HT-29 (cell line): Measurements from ENCODE around the gene PINLYP. TPM values are rescaled to one million over a fixed set of nuclear protein-coding genes. Genes with fewer than 3 reads are reported as not detected.
A peak's percentile ranks its signal among the peaks of the same experiment; 100 is the strongest.

ENCODE experiments used
- DNase-seq: peaks from one replicate; pipeline ENCODE4 v3.0.0-alpha.2; 2015; ENCODE audit warnings: low spot score
- total RNA-seq: library from RNA; depleted of rRNA; stranded (reverse); fragments of >200 nt; shearing (Covaris generic); gene quantifications from 2 replicates; pipeline ENCODE4 v1.2.3, GENCODE V29; 2014

PINLYP gene
- total RNA-seq, 1 experiment from 2014 or later = not detected

DNA sequence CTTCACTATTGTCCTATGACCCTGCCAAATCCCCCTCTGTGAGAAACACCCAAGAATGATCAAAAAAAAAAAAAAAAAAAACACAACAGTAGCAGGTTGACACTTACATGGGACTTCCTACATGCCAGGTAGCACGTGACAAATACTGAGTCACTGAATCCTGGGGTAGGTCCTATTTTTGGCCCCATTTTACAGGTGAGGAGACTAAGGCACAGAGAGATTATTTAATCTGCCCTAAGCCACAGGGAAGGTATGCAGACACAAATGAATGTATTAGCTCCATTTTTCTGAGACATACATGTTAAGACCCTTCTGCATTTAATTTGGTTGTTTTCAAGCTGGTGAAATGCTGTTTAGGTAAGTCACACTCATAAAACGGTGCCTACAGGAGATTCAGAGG, 26.9 kb upstream of the PINLYP start:
- DNase-seq = no peak

DNA sequence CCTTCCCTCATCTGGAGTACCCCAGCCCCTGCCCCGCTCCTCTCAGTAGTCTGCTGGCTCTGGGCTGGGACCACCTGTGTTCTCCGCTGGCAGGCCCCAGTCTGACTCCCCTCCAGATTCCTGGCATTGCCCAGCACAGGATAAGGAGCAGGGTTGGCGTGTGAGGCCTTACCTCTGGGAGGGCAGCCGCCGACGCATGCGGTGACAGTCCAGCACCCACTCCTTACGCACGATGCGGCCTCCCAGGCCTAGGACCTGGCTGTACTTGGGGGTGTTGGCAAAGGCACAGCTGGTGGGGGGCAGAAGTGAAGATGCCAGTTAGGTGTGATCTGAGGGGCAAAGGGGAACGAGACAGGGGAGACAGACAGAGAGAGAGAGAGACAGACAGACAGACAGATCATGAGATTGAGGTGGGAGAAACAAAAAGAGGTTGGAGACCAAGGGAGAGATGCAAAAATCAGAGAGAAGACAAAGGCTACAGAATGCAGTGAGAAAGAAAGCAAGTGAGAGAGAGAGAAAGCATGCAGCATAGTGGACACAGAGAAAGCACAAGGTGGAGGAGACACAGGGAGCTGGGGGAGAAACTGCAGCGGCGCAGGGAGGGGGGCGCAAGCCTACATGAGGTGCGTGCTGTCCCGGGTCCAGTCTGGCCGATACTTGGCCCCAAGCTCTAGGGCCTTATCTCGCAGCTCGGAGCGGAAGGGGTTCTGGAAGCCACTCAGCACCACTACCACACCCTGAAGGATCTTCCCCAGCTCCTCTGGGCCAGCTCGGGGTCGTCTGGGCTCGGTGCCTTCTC, 24.0 kb upstream of the PINLYP start:
- no peak for DNase-seq

DNA sequence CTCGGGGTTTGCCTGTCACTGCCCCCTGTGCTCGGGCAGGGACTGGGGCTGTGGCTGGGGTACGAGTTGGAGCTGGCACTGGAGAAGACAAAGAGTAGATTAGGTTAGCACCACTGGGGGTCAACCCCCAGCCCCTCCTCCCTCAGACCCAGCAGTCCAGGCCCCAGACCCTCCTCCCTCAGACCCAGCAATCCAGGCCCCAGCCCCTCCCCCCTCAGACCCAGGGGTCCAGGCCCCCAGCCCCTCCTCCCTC, 23.5 kb upstream of the PINLYP start:
- DNase-seq = no peak

DNA sequence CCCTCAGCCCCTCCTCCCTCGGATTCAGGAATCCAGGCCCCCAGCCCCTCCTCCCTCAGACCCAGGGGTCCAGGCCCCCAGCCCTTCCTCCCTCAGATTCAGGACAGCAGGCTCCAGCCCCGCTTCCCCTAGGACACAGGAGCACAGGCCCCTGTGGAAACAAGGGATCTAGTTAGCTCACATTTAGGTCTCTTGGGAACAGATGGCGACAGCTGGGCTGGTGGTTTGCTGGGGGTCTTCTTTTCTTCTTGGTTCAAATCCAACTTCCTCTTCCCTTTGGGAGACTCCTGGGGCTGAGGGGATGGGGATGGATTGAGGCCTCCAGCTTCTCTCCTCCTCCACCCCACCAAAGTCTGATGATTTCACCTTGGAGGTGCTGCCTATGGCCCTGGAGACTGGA, 23.0 kb upstream of the PINLYP start:
- no peak for DNase-seq

DNA sequence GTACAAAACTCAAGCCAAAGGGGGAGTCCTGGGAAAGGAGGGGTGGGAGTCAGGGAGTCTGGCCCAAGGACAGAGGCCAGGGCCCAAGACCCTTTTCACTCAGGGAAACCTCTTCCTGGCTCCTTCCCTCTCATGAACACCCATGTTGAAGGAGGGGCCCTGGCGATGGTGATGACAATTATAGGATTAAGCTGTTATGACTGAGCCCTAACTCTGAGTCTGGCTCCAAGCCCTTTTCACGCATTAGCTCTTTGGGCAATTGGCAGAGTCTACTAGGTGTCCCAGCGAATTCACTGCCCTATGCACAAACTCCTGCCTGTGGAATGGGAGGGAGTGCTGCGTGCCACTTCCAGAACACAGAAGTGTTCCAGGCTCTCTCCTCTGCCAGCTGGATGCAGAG, 21.9 kb upstream of the PINLYP start:
- no peak for DNase-seq

DNA sequence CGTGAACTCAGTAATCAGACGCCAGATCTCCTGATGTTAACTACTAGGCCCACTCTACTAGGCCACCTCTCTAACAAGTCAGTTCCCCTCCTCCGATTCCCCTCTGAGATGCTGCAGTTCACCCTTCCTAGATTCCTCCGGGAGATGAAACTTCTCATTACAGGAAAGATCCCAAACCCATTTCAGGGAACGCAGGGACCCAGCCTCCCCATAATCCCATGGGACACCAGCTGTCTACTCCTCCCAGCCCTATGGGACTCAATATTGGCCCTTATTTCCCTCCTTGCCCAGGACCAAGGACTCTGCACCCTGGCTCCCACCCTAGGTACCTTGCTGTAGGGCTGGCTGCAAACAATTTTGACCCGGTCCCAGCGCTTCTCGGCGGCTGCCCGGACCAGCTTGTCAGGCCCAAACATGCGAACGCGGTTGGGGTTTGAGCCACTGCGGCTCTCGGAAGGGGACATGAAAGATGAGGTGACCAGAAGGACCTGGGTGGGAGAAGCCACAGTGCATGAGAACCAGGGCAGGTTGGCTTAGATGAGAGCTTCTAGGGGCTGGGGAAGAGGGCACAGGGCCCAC, 21.2 kb upstream of the PINLYP start:
- no peak for DNase-seq

DNA sequence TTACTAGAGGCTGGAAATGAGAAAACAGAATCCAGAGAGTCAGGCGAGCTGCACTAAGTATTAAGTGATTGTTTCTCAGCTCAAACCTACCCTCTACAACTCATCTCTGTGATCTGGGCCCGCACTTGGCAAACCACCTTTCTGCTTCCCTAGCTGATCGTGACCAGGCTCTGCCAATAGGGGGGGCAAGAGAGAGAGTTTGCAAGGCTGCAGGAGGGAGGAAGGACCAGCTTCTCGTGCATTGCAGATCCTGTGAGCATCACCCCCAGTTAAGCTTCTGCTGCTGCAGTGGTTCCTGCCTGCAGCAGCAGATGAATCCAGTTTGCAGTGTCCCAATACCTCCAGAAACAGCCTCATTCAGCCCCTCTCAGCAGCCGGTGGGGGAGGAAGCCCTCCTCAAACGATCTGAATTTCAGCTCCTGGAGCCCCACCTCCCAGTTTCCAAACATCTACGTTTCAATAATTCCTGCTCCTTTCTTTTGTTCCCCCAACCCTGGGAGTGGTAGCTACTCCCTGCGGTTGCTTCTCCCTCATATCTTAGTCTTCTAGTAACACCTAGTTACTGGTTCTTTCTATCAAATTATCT, 20.3 kb upstream of the PINLYP start:
- peak; percentile 90 for DNase-seq

DNA sequence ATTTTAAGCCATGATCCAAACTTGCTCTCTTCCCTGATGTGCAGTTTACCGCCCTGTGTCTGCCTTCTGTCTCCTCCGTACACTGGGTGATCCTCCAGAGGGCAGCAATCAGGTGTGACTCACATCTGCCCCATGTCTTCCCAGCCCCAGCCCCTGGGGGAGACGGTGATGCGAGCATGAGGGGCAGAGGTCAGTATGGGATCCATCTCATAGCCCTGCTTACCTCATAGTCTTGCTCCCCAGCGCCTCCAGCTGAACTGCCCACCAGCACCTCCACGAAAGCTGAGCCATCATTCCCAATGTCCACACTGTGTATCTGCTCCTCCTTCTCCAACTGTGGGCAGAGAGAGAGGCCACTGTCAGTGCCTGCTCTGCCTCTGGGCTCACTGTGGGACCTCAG, 14.9 kb upstream of the PINLYP start:
- DNase-seq = no peak

DNA sequence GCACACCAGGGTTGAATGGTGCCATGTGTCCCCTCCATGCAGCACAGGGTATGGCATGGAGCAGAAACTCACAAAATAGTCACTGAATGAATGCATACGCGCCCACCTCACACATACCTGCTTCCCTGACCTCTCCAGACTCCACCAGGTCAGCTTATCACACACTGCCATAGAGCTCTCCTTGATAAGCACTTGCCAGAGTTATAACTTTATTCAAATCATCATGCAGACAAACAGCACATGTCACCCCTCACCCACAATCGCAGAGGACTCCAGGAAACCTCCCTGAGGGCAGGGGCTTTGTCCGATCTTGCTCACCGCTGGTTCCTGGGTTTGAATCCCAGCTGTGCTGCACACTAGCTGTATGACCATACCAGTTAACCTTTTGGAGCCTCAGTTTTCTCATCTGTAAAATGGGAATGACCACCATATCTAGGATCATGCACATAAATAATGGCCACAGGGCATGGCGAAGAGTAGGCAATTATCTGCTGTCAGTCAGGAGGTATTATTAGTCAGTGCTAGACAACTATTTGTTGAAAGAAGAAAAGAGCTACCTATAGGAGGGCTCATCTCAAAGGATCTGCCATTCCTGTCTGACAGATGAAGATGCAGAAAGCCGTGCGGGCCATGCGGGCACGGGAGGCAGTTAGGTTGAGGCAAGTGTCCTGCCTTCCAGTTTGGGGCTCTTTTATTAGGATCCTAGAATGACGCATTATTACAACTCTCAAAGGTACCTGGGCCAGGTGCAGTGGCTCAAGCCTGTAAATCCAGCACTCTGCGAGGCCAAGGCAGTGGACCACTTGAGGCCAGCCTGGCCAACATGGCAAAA, 14.2 kb upstream of the PINLYP start:
- no peak for DNase-seq

DNA sequence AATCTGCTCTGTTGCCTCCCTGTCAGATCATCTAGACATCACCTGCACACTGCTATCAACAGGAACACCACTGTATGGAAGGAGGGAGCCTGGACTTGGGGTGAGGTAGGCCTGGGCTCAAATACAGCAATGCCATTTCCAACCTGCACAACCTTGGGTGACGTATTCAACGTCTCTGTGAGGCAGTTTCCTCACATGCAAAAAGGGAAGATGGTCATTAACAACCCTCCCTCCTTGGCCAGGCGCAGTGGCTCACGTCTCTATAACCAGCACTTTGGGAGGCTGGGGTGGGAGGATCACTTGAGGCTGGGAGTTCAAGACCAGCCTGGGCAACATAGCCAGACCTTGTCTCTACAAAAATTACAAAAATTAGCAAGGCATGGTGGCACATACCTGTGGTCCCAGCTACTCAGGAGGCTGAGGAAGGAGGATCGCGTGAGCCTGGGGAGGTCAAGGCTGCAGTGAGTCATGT, 13.3 kb upstream of the PINLYP start:
- no peak for DNase-seq

DNA sequence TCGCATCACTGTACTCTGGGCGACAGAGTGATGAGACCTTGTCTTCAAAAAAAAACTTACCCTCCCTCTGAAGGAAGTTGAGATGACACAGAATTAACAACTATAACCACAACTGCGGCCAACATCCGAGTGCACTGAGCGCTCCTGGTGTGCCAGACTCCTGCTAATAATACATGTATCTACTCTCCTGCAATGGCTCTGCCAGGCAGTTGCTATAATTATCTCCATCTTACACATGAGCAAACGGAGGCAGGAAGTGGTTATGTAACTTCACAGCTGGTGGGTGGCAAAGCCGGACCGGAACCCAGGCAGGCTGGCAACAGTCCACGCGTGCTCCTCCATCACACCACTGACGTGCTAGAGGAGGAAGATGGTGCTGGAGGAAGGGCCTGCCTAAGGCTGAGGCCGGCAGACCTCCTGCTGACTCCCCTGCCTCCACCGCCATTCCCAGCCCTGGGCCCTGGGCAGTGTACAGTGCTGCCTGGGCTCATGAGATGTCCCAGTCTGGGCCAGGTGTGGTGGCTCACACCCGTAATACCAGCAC, 12.8 kb upstream of the PINLYP start:
- no peak for DNase-seq

DNA sequence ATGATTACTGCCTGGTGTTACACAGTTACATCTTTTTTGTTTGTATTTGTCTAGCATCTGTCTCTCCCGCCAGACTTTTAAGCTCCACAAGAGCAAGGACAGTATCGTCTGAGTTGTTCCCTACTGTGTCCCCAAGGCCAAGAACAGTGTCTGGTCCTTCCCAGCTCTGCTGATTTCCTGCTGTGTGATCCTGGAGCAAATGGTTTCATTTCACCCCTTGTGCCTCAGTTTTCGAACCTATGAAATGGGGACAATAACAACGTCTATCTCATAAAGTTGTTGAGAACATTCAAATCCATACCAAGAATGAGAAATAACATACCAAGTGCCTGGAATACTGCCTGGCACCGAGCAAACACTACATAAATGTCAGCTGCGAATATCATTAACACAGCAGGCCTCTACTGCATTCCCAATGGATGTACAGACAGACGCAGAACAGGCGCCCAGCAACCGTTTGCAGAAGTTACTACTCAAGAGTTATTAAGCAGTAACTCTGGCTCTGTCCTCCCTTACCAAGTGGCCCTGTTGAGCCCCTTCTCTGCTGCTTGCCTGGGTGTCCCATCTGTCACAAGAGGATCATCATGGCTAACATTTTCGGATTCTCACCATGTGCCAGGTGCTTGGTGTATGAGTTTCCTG, 11.7 kb upstream of the PINLYP start:
- no peak for DNase-seq

DNA sequence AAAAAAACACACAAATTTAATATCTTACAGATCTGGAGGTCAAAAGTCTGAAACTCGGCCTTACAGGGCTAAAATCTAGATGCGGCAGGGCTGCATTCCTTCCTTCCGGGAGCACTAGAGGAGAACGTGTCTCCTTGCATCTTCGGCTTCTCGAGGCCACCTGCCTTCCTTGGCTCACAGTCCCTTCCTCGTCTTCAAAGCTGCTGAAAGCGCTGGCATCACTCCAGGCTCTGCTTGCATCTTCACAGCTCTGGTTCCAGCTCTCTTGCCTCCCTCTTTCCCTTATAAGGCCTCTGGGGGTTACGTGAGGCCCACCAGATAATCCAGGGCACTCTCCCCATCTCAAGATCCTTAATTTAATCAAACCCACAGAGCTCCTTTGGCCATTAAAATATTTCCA, 10.8 kb upstream of the PINLYP start:
- DNase-seq = no peak

DNA sequence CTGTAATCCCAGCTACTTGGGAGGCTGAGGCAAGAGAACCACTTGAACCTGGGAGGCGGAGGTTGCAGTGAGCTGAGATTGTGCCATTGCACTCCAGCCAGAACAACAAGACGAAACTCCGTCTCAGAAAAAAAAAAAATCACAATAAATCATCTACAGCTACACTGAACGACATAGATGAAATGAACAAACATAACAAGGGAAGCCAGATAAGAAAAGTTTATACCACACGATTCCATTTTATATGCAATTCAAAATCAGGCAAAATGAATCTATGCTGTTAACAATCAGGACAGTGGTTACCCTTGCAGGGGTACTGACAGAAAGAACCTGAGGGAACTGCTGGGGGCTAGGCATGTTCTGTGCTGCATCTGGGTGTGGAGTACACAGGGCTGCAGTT, 5.9 kb upstream of the PINLYP start:
- no peak for DNase-seq

DNA sequence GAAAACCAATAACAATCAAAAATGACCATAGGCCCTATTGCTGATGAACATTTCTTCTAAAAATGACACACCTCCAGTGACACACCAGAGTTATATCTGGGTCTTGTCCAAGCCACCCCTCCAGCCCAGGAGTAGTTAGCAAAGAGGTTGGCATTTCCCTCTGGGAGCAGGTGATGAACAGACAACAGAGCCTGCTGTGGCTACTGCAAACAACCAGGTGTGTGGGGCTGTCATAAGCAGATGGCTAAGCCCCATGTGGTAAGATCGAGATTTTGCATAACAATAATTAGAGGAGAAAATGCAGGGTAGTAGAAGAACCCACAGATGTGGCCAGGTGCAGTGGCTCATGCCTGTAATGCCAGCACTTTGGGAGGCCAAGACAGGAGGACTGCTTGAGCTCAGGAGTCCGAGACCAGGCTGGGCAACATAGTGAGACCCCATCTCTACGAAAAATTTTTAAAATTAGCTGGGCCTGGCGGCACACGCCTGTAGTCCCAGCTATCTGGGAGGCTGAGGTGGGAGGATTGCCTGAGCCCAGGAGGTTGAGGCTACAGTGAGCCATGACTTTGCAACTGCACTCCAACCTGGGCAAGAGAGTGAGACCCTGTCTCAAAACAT, 5.3 kb upstream of the PINLYP start:
- DNase-seq = no peak

DNA sequence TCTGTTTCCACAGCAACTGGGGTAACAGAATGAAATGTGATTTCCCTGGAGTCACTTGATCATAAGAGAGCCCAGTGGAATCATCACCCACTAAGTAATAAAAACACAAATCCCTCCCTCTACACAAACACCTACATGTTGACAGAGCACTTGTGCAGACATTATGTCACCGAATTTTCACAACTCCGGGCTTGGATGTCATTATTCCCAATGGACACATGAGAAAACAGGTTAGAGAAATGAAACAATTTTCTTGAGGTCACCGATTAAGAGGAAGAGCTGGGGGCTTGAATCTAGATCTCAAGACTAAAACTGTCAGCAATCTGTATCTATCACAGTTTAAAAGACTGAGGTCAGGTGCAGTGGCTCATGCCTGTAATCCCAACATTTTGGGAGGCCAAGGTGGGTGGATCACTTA, 3.4 kb upstream of the PINLYP start:
- DNase-seq = no peak

DNA sequence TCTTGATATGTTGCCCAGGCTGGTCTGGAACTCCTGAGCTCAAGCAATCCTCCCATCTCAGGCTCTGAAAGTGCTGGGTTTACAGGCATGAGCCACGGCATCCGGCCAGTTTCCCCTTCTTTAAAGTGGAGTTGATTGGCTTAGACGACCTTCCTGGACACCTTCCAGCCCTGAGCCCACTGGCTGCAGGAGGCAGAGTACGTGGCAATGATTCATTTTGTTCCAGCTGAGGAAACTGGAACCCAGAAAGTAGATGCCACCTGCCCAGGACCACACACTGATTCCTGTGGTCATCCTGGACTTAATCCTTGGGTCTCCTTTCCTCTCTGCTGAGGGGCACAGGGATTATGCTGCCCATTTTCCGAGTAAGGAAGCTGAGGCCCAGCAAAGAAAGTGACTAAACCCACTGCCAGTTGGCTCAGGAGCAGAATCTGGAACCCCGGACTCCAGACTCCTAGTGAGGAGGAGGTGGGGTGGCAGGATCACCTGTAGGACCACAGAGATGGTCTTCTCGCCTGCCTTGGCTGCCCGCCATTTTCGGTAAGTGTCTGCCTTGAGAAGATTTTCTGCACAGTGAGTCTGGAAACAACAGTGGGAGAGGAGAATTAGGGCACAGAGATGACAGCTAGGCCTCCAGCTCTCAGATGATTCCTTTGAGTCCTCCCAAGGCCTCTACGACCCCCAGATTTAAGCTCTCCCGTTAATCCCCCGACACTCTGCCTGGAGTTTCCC, 1.0 kb upstream of the PINLYP start:
- DNase-seq = no peak

DNA sequence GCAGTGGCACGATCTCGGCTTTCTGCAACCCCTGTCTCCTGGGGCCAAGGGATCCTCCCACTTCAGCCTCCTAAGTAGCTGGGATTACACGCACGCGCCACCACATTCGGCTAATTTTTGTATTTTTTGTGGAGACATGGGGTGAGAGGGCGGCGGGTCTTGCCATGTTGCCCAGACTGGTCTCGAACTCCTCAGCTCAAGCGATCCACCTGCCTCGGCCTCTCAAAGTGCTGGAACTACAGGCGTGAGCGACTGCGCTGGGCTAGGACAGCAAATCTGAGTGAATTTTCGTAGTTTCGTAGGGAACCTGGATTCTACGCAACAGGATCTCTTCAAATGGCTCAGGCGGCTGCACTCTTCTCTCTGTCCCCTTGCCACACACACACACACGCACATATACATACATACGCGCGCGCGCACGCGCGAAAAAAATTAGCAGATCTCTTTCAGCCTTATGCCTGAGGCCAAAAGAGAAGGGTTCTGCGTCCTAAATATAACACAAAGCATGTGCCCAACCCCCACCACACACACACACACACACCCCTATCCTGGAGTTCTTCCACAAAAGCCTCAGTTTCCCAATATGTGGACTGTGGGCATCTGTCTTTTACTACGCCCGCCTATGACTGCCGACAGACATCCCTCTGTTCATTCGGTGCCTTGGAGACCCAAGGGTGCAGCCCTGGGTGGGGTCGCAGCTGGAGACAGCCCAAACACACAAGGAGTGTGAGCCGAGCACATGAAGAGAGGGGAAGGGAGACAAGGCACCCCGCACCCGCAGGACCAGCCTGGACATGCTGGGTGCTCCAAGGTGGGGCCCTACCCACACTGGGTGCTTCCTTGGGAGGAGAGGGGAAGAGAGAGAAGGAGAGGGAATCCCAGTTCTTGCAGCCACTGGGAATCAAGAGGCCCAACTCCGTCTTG, 616 bp downstream of the PINLYP start:
- DNase-seq = no peak

DNA sequence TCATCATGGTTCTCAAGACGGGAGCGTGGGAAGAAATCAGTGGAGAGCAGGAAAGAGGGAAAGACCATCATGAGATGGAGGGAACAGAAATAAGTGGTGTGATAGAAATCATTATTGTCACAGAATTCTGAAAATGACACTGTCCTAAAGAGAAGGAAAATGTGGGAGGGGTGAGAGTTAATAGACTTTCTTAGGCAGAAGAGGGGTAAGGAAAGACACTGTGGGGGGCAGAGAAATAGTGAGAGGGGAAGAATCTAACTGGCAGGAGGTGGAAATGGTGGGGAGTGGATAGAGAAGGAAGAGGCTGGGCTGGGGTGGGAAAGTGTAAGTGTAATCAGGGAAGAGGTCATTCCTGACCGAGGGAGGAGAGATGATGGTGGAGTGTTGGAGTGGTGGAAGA, 3.2 kb downstream of the PINLYP start:
- DNase-seq = no peak
